ENCODE measurements around the gene HSPB6.

Gene HSPB6

DNA sequence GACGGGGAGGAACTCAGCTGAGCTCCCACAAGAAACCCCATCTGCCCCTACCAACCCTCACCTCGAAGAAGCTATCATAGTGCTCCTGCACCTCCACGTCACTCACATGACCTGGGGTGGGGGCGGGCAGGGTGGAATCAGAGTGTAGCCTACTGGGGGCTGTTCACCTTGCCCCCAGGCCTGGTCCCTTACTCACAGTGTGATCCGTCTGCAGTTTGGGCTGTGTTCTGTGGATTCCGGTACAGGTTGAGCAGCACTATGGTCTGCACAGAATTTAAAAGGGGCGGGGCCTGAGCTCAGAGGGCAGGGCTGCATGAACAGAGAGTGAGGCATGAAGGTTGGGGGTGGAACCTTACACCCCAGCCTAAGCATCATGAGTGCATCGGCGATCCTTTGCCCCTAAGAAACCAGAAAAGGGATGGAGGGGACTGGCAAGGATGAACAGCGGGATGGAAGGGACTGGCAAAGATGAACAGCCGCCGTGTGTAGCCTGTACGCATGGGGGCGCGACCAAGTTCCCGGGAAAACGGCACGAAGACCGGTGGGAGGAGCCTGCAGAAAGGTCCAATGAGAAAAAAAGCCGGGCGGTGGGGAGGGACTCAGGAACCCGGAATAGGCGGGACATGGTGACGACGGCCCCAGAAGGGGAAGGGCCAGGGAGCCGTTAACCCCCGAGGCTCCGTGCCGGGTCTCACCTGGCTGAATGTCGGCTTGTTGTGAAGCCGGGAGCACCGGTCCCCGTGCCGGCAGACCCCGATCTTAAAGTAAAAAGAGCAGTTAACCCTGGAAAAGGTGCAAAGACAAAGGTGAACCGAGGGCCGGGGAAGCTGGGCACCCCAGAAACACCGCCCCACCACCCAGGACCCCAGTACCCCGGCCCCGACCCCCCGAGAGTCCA, 12.2 kb downstream of the HSPB6 start:
- DNase-seq = peak; percentile 86

DNA sequence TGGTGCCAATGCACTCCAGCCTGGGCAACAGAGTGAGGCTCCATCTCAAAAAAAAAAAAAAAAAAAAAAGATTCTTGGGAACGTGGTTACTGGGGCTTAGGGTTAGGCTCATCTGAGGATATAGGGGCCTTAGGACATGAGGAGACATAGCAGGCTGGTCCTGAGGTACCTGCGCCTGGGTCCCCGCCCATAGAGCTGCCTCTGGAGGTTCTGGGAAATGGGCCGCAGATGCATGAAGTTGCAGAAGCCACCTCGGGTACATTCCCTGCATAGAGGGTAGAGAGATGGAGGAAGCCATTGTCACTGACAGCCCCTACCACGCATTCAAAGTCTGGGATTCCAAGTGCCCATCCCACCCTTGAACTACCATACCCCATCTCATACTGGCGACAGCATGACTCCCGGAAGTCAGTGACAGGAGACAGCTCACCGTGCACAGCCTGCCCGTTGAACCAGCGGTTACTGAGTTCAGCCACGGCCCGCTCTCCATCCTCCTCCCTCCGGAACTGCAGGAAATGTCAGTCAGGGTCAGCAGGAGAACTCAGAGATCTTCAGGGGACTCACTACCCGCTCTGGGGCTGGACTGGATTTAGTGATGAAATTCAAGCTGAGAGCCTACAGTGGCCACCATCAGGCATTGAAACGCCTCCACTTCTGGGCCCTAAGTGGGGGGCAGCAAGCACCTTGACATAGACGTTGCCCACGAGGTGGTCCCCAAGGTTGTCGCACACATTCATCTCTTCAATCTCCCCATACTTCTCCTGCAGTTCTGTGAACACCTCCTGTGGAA, 13.0 kb downstream of the HSPB6 start:
- DNase-seq = no peak

DNA sequence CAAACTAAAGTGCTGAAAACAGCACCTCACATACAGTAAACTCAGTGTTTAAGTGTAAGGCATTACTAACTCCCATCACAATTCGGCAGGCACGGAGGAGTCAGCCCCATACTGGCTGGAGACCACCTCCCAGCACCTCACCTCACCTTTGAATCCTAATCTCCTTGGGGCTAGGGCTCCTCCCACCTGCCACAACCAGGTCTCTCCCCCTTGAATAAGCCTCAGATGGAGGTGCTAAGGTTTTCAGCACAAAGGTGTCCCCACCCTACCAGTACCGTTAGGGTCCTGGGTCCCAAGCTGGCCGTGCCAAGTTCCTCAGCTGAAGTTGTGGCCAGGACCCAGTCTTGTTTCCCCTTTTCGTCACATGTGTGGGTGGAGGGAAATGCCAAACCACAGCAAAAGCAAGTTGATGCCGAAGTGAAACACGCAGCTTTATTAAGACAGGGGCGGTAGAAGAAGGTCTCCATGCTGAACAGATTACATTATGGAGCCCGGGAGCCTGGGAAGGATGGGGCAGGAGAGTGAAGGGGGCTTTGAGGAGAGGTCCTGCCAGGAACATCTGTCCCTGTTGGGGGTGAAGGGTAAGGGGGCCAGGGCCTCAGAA, 14.6 kb downstream of the HSPB6 start, which contains the start of gene IGFLR1:
IGFLR1 (minus strand) TSS at position 332 of the 604 bp plus-strand sequence. CDS start 1,272 bp downstream, outside the sequence.
- DNase-seq = no peak

- DNase-seq = no peak
Observed at GRCh38 chr19:35741203-35741515, 15.7 kb downstream of the HSPB6 start.

- DNase-seq = peak; percentile 96
Observed at GRCh38 chr19:35740423-35741202, 16.2 kb downstream of the HSPB6 start.

DNA sequence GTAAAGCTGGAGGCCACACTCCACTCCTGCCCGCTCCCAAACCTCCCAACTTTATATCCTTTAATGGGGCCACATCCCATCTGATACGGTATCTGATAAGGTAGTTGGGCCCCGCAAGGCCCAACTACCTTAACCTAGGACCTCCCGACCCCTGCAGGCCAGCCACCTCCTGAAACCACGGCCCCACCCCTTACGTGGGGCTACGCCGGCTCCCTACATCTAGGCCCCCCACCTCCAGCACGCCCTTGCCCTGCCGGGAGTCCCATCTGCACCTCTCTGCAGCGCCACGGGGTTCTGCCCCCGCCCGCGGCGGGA, 16.8 kb downstream of the HSPB6 start:
- DNase-seq = no peak

DNA sequence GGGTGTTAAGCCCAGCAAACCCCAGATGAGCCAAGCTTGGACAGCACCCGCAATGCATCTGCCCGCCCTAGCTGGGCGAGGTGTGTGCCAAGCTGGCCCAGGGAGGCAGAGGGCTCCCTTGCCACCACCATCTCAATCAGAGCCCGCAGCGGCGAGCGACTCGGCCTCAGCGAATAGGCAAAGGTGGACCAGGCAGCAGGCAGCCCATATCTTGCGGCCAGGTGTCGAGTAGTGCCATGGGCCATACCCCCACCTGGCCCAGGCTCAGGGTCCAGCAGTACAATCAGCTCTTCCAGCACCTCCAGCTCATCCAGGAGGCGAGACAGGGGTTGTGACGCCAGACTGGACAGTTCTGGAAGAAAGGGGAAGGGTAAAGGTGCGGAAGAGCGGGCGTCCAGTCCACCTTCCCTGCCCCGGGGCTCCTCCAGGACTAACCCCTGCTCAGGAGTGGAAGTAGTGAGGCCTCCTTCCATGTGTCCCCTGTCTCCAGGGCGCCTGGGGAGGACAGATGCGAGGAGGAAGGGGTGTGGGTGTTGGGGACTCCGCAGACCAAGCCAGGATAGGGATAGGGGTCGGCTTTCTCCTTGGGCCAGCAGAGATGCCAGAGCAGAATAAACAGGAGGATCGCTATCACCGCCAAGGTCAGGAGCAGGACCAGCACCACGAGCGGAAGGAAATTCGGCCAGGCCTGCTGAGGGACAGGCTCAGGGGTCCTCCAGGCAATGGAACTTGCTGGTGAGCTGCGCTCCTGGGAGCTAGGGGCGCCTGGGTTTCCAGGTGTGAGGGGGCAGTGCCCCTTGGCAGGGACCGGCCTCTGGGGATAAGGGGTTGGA, 17.3 kb downstream of the HSPB6 start:
- no peak for DNase-seq

DNA sequence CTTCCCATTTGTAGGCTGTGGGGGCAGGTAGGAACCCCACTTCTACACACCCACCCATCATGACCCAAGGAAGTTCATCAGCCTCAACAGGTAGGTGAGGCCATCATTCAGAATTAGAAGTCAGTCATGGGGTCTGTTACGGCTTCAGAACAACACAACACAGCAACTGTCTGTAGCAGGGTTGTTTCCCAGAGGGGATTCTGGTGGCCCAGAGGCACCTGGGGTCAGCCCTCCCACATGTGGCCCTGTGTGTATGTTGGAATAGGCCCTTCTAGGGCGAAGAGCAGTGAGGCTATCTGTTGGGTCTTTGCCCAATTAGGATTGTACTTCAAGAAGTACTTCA, 18.0 kb downstream of the HSPB6 start:
- no peak for DNase-seq

GRCh38 chr19:35738021-35738886, 18.6 kb downstream of the HSPB6 start:
- no peak for DNase-seq

DNA sequence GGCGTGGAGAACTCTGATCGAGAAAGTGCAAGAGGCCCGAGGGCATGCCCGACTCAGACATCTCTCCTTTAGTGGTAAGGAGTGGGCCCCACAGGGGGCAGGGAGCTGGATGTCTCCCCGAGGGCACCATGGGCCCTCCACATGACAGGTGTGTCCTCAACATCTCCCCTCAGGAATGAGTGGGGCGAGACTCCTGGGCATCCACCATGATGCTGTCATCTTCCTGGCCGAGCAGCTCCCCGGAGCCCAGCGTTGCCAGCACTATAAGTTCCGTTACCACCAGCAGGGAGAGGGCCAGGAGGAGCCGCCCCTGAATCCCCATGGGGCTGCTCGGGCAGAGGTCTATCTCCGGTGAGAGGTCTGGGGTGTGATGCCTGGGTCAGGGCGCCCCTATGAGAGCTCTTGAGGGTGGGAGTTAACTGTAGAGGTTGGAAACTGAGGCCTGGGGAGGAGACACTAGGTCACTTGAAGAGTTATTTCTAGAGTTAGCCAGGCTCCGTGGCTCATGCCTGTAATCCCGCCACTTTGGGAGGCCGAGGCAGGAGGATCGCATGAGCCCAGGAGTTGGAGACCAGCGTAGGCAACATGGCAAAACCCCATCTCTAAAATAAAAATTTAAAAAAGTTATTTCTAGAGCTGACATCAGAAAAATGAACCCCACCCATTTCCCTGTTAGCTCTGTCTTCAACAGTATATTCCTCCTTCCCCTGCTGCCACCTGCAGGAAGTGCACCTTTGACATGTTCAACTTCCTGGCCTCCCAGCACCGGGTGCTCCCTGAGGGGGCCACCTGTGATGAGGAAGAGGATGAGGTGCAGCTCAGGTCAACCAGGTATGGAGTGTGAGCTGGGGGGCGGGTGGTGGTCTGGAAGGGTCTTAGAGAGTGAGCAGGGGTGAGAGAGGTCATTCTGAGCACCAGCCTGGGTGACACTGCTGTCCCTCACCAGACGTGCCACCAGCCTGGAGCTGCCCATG, 19.6 kb downstream of the HSPB6 start:
- DNase-seq = no peak

DNA sequence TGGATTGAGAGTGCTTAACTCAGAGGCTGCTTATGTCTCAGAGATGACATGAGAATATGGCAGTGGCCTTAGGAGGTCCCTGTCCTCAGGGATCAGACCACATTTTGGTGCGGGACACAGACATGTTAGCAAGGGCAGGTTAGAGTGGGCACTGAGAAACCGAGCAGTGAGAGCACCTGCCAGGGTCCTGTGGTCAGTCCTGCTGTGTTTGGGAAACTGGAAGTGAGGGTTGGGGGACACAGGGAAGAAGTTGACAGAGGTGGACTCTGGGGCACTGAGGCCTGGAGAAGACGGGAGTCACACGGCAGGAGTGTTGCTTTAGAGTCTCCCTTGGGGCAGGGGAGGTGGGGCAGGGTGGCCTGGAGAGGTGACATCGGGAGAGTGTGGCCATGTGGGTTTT, 21.9 kb downstream of the HSPB6 start:
- no peak for DNase-seq

- no peak for DNase-seq
Observed at GRCh38 chr19:35734273-35734672, 22.6 kb downstream of the HSPB6 start.

DNA sequence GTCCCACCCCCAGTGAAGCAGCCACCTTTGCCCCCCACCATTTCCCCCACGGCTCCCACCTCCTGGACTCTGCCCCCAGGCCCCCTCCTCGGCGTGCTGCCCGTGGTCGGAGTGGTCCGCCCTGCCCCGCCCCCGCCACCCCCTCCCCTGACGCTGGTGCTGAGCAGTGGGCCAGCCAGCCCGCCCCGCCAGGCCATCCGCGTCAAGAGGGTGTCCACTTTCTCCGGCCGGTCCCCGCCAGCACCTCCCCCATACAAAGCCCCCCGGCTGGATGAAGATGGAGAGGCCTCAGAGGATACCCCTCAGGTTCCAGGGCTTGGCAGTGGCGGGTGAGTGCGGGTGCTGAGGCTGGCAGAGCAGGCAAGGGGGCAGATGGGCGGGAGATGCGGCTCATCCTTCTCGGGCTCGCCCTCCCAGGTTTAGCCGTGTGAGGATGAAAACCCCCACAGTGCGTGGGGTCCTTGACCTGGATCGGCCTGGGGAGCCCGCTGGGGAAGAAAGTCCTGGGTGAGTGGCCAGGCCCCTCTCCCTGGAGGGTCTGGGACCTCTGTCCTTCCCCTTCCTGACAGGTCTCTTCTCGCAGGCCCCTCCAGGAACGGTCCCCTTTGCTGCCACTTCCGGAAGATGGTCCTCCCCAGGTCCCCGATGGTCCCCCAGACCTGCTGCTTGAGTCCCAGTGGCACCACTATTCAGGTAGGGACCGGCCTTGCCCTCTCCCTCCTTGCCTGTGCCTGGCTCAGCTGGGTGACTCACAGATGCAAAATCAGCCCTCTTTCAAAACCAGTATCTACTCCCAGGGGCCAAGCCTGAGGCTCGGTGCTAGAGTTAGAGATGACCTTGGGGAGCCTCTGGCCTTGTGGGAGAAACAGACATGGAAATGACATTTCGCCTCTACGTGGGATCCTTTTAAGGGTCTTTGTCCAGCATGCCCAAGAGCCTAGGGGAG, 23.4 kb downstream of the HSPB6 start:
- no peak for DNase-seq

- no peak for DNase-seq
Observed at GRCh38 chr19:35732540-35733179, 24.2 kb downstream of the HSPB6 start.

DNA sequence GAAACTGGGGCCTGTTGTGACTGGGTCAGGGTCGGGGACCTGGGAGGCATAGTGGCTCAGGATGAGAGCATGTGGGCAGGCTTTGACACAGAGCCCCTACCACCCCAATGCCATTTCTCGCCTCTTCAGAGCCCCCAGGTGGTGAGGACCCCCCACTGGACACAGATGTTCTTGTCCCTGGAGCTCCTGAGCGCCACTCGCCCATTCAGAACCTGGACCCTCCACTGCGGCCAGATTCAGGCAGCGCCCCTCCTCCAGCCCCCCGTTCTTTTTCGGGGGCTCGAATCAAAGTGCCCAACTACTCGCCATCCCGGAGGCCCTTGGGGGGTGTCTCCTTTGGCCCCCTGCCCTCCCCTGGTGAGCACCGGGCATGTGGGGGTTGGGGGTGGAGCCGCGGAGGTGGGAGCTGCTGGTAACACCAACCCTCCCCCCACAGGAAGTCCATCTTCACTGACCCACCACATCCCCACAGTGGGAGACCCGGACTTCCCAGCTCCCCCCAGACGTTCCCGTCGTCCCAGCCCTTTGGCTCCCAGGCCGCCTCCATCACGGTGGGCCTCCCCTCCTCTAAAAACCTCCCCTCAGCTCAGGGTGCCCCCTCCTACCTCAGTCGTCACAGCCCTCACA, 24.9 kb downstream of the HSPB6 start:
- DNase-seq = no peak

- no peak for DNase-seq
Observed at GRCh38 chr19:35731353-35731752, 25.5 kb downstream of the HSPB6 start.

- DNase-seq = no peak
Observed at GRCh38 chr19:35730326-35730725, 26.5 kb downstream of the HSPB6 start.

- DNase-seq = no peak
Observed at GRCh38 chr19:35729763-35730162, 27.1 kb downstream of the HSPB6 start.
